DOHH2 (cell line): ENCODE data around the gene CAMTA1.

ENCODE experiments used
- H3F3A ChIP-seq: fragments of 200-600 bp; sonication (generic), shearing (Covaris generic); 2 replicates; pipeline ENCODE4 v1.6.0; 2016; ENCODE audit warnings: antibody characterized with exemption, mild to moderate bottlenecking; ENCODE audit not compliant: control insufficient read depth, insufficient read depth
- H3K27ac ChIP-seq: fragments of 200-600 bp; sonication (generic); 2 replicates; pipeline ENCODE4 v1.5.1; 2014; ENCODE audit warnings: low read depth, mild to moderate bottlenecking, low read length, moderate library complexity
- H3K27me3 ChIP-seq: fragments of 200-600 bp; sonication (generic); 2 replicates; pipeline ENCODE4 v1.6.1; 2014; ENCODE audit warnings: mild to moderate bottlenecking, low read length, mixed read lengths; ENCODE audit not compliant: control insufficient read depth
- H3K36me3 ChIP-seq: fragments of 200-600 bp; sonication (generic); 2 replicates; pipeline ENCODE4 v1.6.1; 2014; ENCODE audit warnings: mild to moderate bottlenecking, low read length, moderate library complexity, mixed read lengths; ENCODE audit not compliant: control insufficient read depth
- H3K4me1 ChIP-seq: fragments of 200-600 bp; sonication (generic); 2 replicates; pipeline ENCODE4 v1.6.1; 2014; ENCODE audit warnings: mild to moderate bottlenecking, low read length, mixed read lengths; ENCODE audit not compliant: control insufficient read depth
- H3K4me2 ChIP-seq: fragments of 200-600 bp; sonication (generic); 2 replicates; pipeline ENCODE4 v1.6.0; 2014; ENCODE audit warnings: mild to moderate bottlenecking, low read length, moderate library complexity
- H3K4me3 ChIP-seq: fragments of 200-600 bp; sonication (generic); 2 replicates; pipeline ENCODE4 v1.5.1; 2014; ENCODE audit warnings: mild to moderate bottlenecking, low read length, mixed read lengths
- H3K79me2 ChIP-seq: fragments of 200-600 bp; sonication (generic); 2 replicates; pipeline ENCODE4 v1.6.1; 2014; ENCODE audit warnings: mild to moderate bottlenecking, low read length, mixed read lengths; ENCODE audit not compliant: control insufficient read depth
- H3K9me2 ChIP-seq: fragments of 200-600 bp; sonication (generic); replicated peaks from 2 replicates; pipeline ENCODE4 v1.6.1; 2014; ENCODE audit warnings: mild to moderate bottlenecking, low read length, mixed read lengths; ENCODE audit not compliant: control insufficient read depth
- H3K9me3 ChIP-seq: fragments of 200-600 bp; sonication (generic); 2 replicates; pipeline ENCODE4 v1.6.1; 2014; ENCODE audit warnings: antibody characterized with exemption, low read length, mixed read lengths; ENCODE audit not compliant: control insufficient read depth, insufficient read depth
- H4K20me1 ChIP-seq: fragments of 200-600 bp; sonication (generic); 2 replicates; pipeline ENCODE4 v1.6.0; 2014; ENCODE audit warnings: low read depth, mild to moderate bottlenecking, antibody characterized with exemption, low read length, moderate library complexity; ENCODE audit not compliant: control insufficient read depth, insufficient read depth
- CTCF ChIP-seq: fragments of 200-600 bp; sonication (generic); IDR thresholded peaks from one replicate; pipeline ENCODE4 v1.5.1; 2014; ENCODE audit warnings: antibody characterized with exemption, mild to moderate bottlenecking, low read depth, low read length; ENCODE audit not compliant: poor library complexity, severe bottlenecking
- EZH2phosphoT487 ChIP-seq: fragments of 200-600 bp; sonication (generic); IDR thresholded peaks from 2 replicates; pipeline ENCODE4 v1.6.1; 2017; ENCODE audit warnings: borderline replicate concordance, mild to moderate bottlenecking, antibody characterized with exemption, low read length, moderate library complexity, mixed read lengths

Gene CAMTA1

GRCh38 chr1:7641587-7642417, 856.5 kb downstream of the CAMTA1 start:
- H3K27ac ChIP-seq, result no peak overlapping the region

GRCh38 chr1:7642418-7642704, 857.1 kb downstream of the CAMTA1 start:
- no peaks in the 10 kb centered on the region for H3F3A ChIP-seq
- TF ChIP-seq EZH2phosphoT487 (no peak), CTCF (no peak)
- H3K9me2 ChIP-seq, result no peaks in the 10 kb centered on the region
- no peak overlapping the region for H3K4me2 ChIP-seq
- no peak overlapping the region for H3K4me3 ChIP-seq
- H3K27me3 ChIP-seq, result no peaks in the 10 kb centered on the region
- no peaks in the 10 kb centered on the region for H3K36me3 ChIP-seq
- H3K4me1 ChIP-seq, result no peaks in the 10 kb centered on the region
- no peaks in the 10 kb centered on the region for H3K9me3 ChIP-seq
- H3K27ac ChIP-seq, result no peak overlapping the region
- no peaks in the 10 kb centered on the region for H4K20me1 ChIP-seq
- H3K79me2 ChIP-seq, result no peaks in the 10 kb centered on the region

More at GRCh38 chr1:7641587-7642417, 856.5 kb downstream of the CAMTA1 start:
- H3F3A ChIP-seq, result no peaks in the 10 kb centered on the region
- no peaks in the 10 kb centered on the region for H3K36me3 ChIP-seq
- H3K27me3 ChIP-seq, result no peaks in the 10 kb centered on the region
- TF ChIP-seq CTCF (no peak), EZH2phosphoT487 (no peak)
- no peaks in the 10 kb centered on the region for H3K79me2 ChIP-seq
- H3K4me1 ChIP-seq, result no peaks in the 10 kb centered on the region
- no peak overlapping the region for H3K4me3 ChIP-seq
- no peaks in the 10 kb centered on the region for H4K20me1 ChIP-seq
- H3K9me2 ChIP-seq, result no peaks in the 10 kb centered on the region
- no peak overlapping the region for H3K4me2 ChIP-seq
- H3K9me3 ChIP-seq, result no peaks in the 10 kb centered on the region

GRCh38 chr1:7642781-7643529, 857.7 kb downstream of the CAMTA1 start:
- Histone ChIP-seq H3K27ac (no peak overlapping the region), H4K20me1 (no peaks in the 10 kb centered on the region), H3K79me2 (no peaks in the 10 kb centered on the region), H3K9me3 (no peaks in the 10 kb centered on the region), H3K4me3 (no peak overlapping the region), H3K4me1 (no peaks in the 10 kb centered on the region), H3K9me2 (no peaks in the 10 kb centered on the region), H3K4me2 (no peak overlapping the region), H3K36me3 (no peaks in the 10 kb centered on the region), H3K27me3 (no peaks in the 10 kb centered on the region), H3F3A (no peaks in the 10 kb centered on the region)
- TF ChIP-seq CTCF (no peak), EZH2phosphoT487 (no peak)
